ENCODE measurements around the gene TNN. TPM values are rescaled to one million over a fixed set of nuclear protein-coding genes. Genes with fewer than 3 reads are reported as not detected.

The TNN gene
- total RNA-seq, 1 experiment from 2014 or later: not detected

DNA sequence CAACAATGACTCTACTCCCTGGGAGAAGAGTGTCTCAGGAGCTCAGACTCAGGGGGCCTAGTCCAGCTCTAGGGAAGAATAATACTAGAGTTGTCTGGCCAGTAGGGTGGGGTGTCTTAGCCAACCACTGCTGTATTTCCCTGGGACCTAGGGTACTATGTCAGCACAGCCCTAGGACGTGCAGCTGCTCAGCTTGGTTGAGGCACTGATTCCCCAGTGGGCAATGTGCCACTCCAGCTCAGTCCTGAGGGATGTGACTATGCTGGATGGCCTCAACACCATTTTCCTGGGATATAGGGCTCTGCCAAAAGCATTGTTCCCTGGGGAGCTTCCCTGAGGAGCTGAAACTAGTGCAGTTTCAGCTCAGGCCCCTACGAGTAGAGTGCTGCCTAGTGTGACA lies 47.4 kb downstream of the TNN start:
- Histone ChIP-seq H3K9me3 (ENCODE audit: low read length) (no peaks in the 10 kb centered on the region), H3K36me3 (ENCODE audit: low read depth, low read length) (no peaks in the 10 kb centered on the region), H3K4me2 (ENCODE audit: low read length) (no peak overlapping the region), H3K4me3 (ENCODE audit: low read length) (no peak overlapping the region), H3K27me3 (ENCODE audit: low read length) (no peaks in the 10 kb centered on the region), H3K9ac (ENCODE audit: low read length) (no peak overlapping the region), H3K9me2 (replicated peaks; ENCODE audit: low read length) (no peaks in the 10 kb centered on the region), H2AFZ (ENCODE audit: low read length) (no peak overlapping the region), H4K20me1 (ENCODE audit: low read length) (no peaks in the 10 kb centered on the region), H3F3A (ENCODE audit: low read length, unreplicated experiment) (no peaks in the 10 kb centered on the region), H3K4me1 (ENCODE audit: insufficient read depth, low read length) (no peaks in the 10 kb centered on the region), H3K27ac (ENCODE audit: low read length) (no peak overlapping the region), H3K79me2 (ENCODE audit: low read length) (no peaks in the 10 kb centered on the region)
- POLR2A ChIA-PET (ENCODE audit: unreplicated experiment): no interaction called here
- DNase-seq (no peak), ATAC-seq (no peak)
- CTCF ChIA-PET: no interaction called here
- no TSS peak for BruUV-seq (replicated peaks)
- no peak for TF ChIP-seq EZH2phosphoT487 (IDR thresholded peaks at IDR 0.05; ENCODE audit: borderline replicate concordance, low read length)
- TF ChIP-seq EZH2 (IDR thresholded peaks at IDR 0.05; ENCODE audit: low read length, unreplicated experiment): no peak
- intact Hi-C loops (cut with micrococcal nuclease): no loop called here

DNA sequence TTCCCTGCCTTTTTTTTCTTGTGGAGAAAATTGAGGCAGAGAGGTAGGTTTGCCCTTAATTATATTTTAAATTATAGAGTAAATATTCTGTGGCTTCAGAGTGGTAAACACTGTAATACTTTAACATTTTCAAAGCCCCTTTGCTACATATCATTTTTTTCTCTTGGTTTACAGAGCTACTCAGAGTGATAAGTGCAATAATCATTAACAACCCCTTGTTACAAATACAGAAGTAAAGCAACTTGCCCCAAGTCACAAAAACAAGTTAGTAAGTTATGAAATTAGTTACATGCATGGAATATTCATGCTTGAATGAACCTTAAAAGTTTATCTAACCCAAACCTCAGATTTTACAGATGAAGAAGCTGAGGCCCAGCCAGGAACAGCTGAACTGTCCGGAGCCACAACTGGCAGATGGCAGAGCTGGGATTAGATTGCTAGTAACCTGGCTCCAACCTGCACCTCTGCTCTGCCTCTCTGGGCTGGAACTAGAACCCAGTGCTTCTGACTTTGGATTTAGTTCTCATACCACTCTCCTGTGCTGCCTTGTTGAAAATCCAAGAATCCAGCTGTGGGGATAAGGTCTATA lies 48.7 kb downstream of the TNN start:
- ChIA-PET POLR2A (ENCODE audit: unreplicated experiment) (no interaction called here), CTCF (no interaction called here)
- no peaks in the 10 kb centered on the region for H3K4me1 ChIP-seq (ENCODE audit: insufficient read depth, low read length)
- no peak for ATAC-seq
- no peaks in the 10 kb centered on the region for H3K9me2 ChIP-seq (replicated peaks; ENCODE audit: low read length)
- H3K36me3 ChIP-seq (ENCODE audit: low read depth, low read length): no peaks in the 10 kb centered on the region
- BruUV-seq (replicated peaks): no TSS peak
- intact Hi-C loops (cut with micrococcal nuclease): no loop called here
- no peak overlapping the region for H3K4me2 ChIP-seq (ENCODE audit: low read length)
- TF ChIP-seq CTCF (conservative IDR thresholded peaks at IDR 0.05; ENCODE audit: low read depth, low read length) (no peak), EZH2phosphoT487 (IDR thresholded peaks at IDR 0.05; ENCODE audit: borderline replicate concordance, low read length) (no peak), EZH2 (IDR thresholded peaks at IDR 0.05; ENCODE audit: low read length, unreplicated experiment) (no peak)
- no peaks in the 10 kb centered on the region for H3K9me3 ChIP-seq (ENCODE audit: low read length)
- H3K9ac ChIP-seq (ENCODE audit: low read length): no peak overlapping the region
- H3F3A ChIP-seq (ENCODE audit: low read length, unreplicated experiment): no peaks in the 10 kb centered on the region
- H3K27ac ChIP-seq (ENCODE audit: low read length): no peak overlapping the region
- no peak overlapping the region for H2AFZ ChIP-seq (ENCODE audit: low read length)
- no peak for DNase-seq
- H4K20me1 ChIP-seq (ENCODE audit: low read length): no peaks in the 10 kb centered on the region
- H3K79me2 ChIP-seq (ENCODE audit: low read length): no peaks in the 10 kb centered on the region
- no peaks in the 10 kb centered on the region for H3K27me3 ChIP-seq (ENCODE audit: low read length)
- H3K4me3 ChIP-seq (ENCODE audit: low read length): no peak overlapping the region

- Histone ChIP-seq H2AFZ (ENCODE audit: low read length) (no peak overlapping the region), H3K9me3 (ENCODE audit: low read length) (no peaks in the 10 kb centered on the region), H3K36me3 (ENCODE audit: low read depth, low read length) (no peaks in the 10 kb centered on the region), H3K4me3 (ENCODE audit: low read length) (no peak overlapping the region), H3K4me1 (ENCODE audit: insufficient read depth, low read length) (no peaks in the 10 kb centered on the region), H3K9me2 (replicated peaks; ENCODE audit: low read length) (no peaks in the 10 kb centered on the region), H3K27ac (ENCODE audit: low read length) (no peak overlapping the region), H3K79me2 (ENCODE audit: low read length) (no peaks in the 10 kb centered on the region), H3K4me2 (ENCODE audit: low read length) (no peak overlapping the region), H3K9ac (ENCODE audit: low read length) (no peak overlapping the region), H4K20me1 (ENCODE audit: low read length) (no peaks in the 10 kb centered on the region), H3F3A (ENCODE audit: low read length, unreplicated experiment) (no peaks in the 10 kb centered on the region), H3K27me3 (ENCODE audit: low read length) (no peaks in the 10 kb centered on the region)
- ATAC-seq (no peak), DNase-seq (no peak)
- intact Hi-C loops (cut with micrococcal nuclease): no loop called here
- ChIA-PET CTCF (no interaction called here), POLR2A (ENCODE audit: unreplicated experiment) (no interaction called here)
- no peak for TF ChIP-seq EZH2phosphoT487 (IDR thresholded peaks at IDR 0.05; ENCODE audit: borderline replicate concordance, low read length)
- TF ChIP-seq EZH2 (IDR thresholded peaks at IDR 0.05; ENCODE audit: low read length, unreplicated experiment): no peak
- no peak for TF ChIP-seq CTCF (conservative IDR thresholded peaks at IDR 0.05; ENCODE audit: low read depth, low read length)
- BruUV-seq (replicated peaks): no TSS peak
Observed at GRCh38 chr1:175116903-175117302, 49.3 kb downstream of the TNN start.
